GM12878 (cell line): ENCODE results near the gene IRF9. TPM values are rescaled to one million over a fixed set of nuclear protein-coding genes. Genes with fewer than 3 reads are reported as not detected.
A peak's percentile ranks its signal among the peaks of the same experiment; 100 is the strongest.

Experiments used
- CUX1 ChIP-seq: IDR thresholded peaks from 2 replicates; pipeline ENCODE4 v1.6.1; 2012; ENCODE audit warnings: improper control_type of control experiment, low read depth, low read length; ENCODE audit not compliant: insufficient replicate concordance
- GATAD2B ChIP-seq: fragments of 450-650 bp; conservative IDR thresholded peaks from 2 replicates; pipeline ENCODE4 v1.6.1; 2017; ENCODE audit warnings: low read depth, mild to moderate bottlenecking, moderate library complexity
- NFXL1 ChIP-seq: fragments of 450-650 bp; IDR thresholded peaks from 2 replicates; pipeline ENCODE4 v1.6.1; 2017; ENCODE audit warnings: antibody characterized with exemption, mild to moderate bottlenecking, borderline replicate concordance
- SMARCA5 ChIP-seq: fragments of 450-650 bp; IDR thresholded peaks from 2 replicates; pipeline ENCODE4 v1.6.1; 2017; ENCODE audit warnings: mild to moderate bottlenecking
- ZBTB11 ChIP-seq: fragments of 450-650 bp; formaldehyde crosslinking; IDR thresholded peaks from 2 replicates; pipeline ENCODE4 v1.5.0; 2022; ENCODE audit warnings: mild to moderate bottlenecking, missing genetic modification characterization
- polyA plus RNA-seq, 11 experiments: library from polyadenylated mRNA; depleted of rRNA in 4 of 11; unstranded in 6 of 11; stranded (reverse) in 5 of 11; fragments of >200 nt; fragmentation: Nextera tagmentation in 4 of 11; fragmentation: Illumina TruSeq in 1 of 11; extraction: Ambion mirVana in 4 of 11; extraction: Trizol in 1 of 11; gene quantifications; 1 replicate in 1 of 11; 2 replicates in 10 of 11; pipeline versions ENCODE4 v1.2.1 to v1.2.3, GENCODE V29; 2011 to 2016; ENCODE audit warnings: inconsistent platforms in 2 of 11, missing spikeins in 2 of 11, low read depth in 1 of 11
- total RNA-seq, 4 experiments: library from RNA; depleted of rRNA in 3 of 4; stranded (reverse); fragments of >200 nt in 3 of 4; fragmentation: Illumina TruSeq in 1 of 4; extraction: Trizol in 1 of 4; gene quantifications; 2 replicates each; pipeline versions ENCODE4 v1.2.1 to v1.2.3, GENCODE V29; 2013 to 2021

IRF9 gene
- total and polyA plus RNA-seq, 10 of the 15 experiments (the other 5 are each of a cell fraction or from before 2014, with no cell fraction given), result 47.6 to 234 (median 148) TPM

GRCh38 chr14:24147761-24148428 is 13.2 kb upstream of the IRF9 start (continued):
- TF ChIP-seq CUX1 (no peak), SMARCA5 (0 out of 2 replicates have a peak, but pooled peaks have one; percentile 10), ZBTB11 (no peak), NFXL1 (no peak), GATAD2B (no peak; the same call in 1 of the 2 replicates)
